Right kidney (tissue), 1 donor: ENCODE data around the gene ZDHHC7.
"Not testable (repeated sequence)": the region's sequence is repeated elsewhere in the genome, so short reads cannot be mapped to it uniquely, and the experiment has no call there.

Experiments
- DNase-seq: peaks from one replicate; pipeline ENCODE4 v3.0.0-alpha.2; 2016

Gene ZDHHC7

GRCh38 chr16:85045641-85046471 is 34.5 kb upstream of the ZDHHC7 start:
- DNase-seq, result no peak

- DNase-seq, result no peak
These were observed 33.7 kb upstream of the ZDHHC7 start for GRCh38 chr16:85045077-85045476.

- no peak for DNase-seq
These were observed 31.3 kb upstream of the ZDHHC7 start for GRCh38 chr16:85042606-85043005.

GRCh38 chr16:85042167-85042526 is 30.8 kb upstream of the ZDHHC7 start:
- no peak for DNase-seq

GRCh38 chr16:85041219-85042166 is 30.2 kb upstream of the ZDHHC7 start:
- no peak for DNase-seq

GRCh38 chr16:85040685-85041084 is 29.4 kb upstream of the ZDHHC7 start:
- no peak for DNase-seq

GRCh38 chr16:85037721-85038120 is 26.4 kb upstream of the ZDHHC7 start:
- no peak for DNase-seq

GRCh38 chr16:85037050-85037410 is 25.7 kb upstream of the ZDHHC7 start:
- no peak for DNase-seq

GRCh38 chr16:85036236-85037049 is 25.1 kb upstream of the ZDHHC7 start:
- DNase-seq, result no peak

GRCh38 chr16:85034591-85035433 is 23.5 kb upstream of the ZDHHC7 start:
- DNase-seq, result no peak

GRCh38 chr16:85033171-85033570 is 21.8 kb upstream of the ZDHHC7 start:
- DNase-seq, result no peak

GRCh38 chr16:85032187-85032586 is 20.9 kb upstream of the ZDHHC7 start:
- not testable (repeated sequence) for DNase-seq

- no peak for DNase-seq
These were observed 20.1 kb upstream of the ZDHHC7 start for GRCh38 chr16:85031451-85031850.

GRCh38 chr16:85029981-85030401 is 18.7 kb upstream of the ZDHHC7 start:
- no peak for DNase-seq

GRCh38 chr16:85029408-85029784 is 18.1 kb upstream of the ZDHHC7 start:
- DNase-seq, result no peak

- no peak for DNase-seq
These were observed 17.5 kb upstream of the ZDHHC7 start for GRCh38 chr16:85028685-85029407.

GRCh38 chr16:85027958-85028684 is 16.8 kb upstream of the ZDHHC7 start:
- peak; percentile 35 for DNase-seq

- peak; percentile 98 for DNase-seq
These were observed 16.1 kb upstream of the ZDHHC7 start, which contains the start of gene KIAA0513 for GRCh38 chr16:85027349-85027957. Gene KIAA0513 (plus strand): TSS chr16:85027795. CDS start chr16:85067072, 39,277 bp downstream.

GRCh38 chr16:85026703-85027102 is 15.4 kb upstream of the ZDHHC7 start:
- DNase-seq, result no peak
